Activated CD4-positive, alpha-beta T cell treated with anti-CD3 and anti-CD28 coated beads, Interleukin-10, Interleukin-2, amounts not matched to agents 100 ng/mL and 50 ng/mL, durations not matched to agents 16 hours and 8 hours (primary cell): ENCODE measurements around the gene TAS2R38.
"Not testable (repeated sequence)": the region's sequence is repeated elsewhere in the genome, so short reads cannot be mapped to it uniquely, and the experiment has no call there.

Experiments
- DNase-seq: peaks from one replicate; pipeline ENCODE4 v3.0.0-alpha.2; 2020

TAS2R38 gene

DNA sequence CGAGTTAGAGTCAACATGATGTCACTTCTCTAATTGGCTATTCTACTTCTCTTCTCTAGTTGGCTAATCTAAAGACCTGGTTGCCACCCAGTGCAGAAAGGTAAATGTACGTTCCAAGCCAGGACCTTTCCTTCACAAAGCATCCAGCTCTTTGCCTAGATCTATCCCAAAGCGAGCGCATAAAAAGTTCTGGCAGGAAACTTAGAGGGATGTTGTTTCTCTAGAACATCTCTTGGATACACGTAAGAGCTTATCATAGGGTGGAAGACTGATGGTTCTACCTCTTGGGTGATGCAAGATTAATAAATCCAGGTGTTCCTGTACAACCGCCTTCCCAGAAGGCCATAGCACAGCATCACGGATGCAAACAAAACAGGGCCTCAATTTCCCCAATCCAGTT is at the start of gene TAS2R38:
TSS of gene TAS2R38 (minus strand) at position 101 of the 400 bp plus-strand sequence. CDS start at position 17, 84 bp downstream.
- DNase-seq, result no peak

GRCh38 chr7:142018154-142018553 is 44.6 kb upstream of the TAS2R38 start:
- no peak for DNase-seq

GRCh38 chr7:142017451-142017850 is 43.9 kb upstream of the TAS2R38 start:
- DNase-seq, result no peak

DNA sequence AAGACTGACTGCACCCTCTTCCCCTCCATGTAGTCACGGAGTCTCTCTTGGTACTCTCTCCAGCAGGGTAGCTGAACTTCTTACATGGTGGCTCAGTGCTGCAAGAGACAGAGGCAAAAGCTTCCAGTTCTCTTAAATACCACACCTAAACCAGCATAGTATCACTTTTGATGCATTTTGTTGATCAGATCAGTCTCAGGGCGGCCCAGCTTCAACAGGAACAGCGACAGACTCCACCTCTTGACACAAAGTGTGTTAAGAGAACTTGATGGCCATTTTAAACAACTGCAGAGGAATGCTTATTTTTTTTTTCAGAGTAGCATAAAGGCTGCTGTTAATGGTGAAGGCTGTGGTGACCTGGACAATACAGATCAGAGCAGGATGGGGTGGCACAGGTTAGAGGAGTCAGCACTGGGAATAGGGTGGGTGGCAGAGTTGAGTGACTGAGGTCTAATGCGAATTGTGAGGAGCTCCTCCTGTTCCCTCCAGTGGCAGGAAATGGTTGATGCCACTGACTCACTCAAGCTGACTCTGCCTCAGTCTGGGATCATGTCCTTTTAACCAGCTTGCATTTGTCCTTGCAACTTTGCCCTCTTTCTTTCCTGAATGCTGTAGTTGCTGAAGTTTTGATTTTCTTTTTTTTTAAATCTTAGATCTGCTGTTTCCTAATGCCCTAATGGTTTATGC is 39.4 kb upstream of the TAS2R38 start:
- DNase-seq, result no peak

DNA sequence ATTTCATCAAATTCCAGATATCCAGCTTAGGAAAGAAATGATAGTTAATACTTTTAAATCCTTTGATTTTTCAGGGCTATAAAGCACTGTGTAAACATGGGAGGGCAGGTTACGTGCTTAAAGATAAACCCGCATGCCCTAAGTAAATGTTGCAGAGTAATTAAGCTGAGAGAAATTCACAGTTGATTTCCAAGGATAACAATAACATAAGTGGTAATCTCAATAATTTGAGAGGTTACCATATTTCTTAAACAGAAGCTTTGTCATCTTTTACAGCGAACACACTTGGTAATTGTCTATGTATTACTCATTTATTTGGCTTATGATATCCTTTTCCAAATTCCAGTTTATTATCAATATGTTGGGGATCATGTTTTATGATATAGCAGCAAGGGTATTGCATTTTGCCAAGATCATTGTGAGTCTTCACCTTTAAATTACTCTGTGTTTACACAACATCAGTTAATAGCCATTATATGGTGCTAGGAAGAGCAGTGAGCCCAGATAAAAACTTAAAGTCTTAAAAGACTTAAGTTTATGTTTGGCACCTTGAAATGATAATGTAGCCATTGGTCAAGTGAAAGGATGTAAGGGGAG is 37.5 kb upstream of the TAS2R38 start:
- no peak for DNase-seq

GRCh38 chr7:142009187-142009586 is 35.6 kb upstream of the TAS2R38 start:
- DNase-seq, result no peak

DNA sequence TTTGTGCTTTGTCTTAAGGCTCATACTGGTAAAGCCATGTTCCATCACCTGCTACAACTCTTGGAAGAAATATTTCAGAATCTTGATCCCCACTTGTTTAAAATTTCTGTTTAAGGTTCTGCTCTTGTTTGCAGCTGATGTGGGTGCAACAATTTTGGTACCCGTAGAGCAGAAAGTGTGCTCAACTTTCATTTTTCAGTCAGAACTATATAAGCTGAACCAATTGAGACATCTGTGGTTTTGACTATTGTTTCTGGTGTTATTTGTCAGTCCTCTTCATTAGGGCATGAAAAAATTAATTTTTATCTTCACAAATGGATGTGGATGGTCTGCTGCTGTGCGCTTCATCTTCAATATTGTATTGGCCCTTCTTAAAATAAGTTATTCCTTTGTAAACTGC is 33.0 kb upstream of the TAS2R38 start:
- no peak for DNase-seq

DNA sequence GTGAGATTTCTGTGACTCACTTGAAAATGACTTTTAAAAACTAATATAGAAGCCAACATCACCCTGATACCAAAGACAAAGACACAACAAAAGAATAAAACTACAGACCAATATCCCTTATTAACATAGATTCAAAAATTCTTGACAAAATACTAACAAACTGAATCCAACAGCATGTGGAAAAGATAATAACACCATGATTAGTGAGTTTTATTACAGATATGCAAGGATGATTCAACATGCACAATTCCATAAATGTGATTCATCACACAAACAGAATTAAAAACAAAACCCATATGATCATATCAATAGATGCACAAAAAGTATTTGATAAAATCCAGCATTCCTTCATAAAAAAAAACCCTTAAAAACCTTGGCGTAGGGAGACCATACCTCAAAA is 28.6 kb upstream of the TAS2R38 start:
- DNase-seq, result no peak

DNA sequence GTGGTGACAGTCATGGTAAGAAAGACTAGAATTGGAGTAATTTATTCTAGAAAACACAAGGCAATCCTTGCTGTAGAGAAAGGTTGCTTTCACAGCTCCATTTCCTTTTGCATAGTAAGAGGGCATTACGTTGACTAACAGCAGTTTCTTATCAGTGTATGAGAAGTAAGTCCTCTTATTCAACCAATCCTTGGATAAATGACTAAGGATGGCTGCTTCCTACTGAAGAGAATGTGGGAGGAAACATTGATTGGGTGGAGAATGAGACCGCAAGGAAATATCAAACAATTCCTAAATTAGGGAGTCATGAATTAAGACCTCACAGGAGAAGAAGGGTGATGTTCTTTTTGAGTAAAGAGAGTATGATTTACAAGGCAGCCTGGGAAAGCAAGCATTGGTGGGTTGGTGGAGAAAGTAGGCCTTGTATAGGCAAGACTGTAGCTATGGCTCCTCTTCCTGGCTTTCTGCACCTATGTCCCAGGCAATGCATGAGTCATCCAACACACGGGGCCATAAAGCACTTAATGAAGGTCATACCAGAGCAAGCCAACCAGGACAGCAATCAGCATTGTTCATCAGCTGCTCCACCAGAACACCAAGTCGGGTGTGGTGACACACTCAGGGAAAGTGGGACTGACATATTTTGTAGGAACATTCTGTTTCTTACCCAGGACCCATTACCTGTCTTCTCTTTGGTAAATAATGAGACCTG is 27.7 kb upstream of the TAS2R38 start:
- no peak for DNase-seq

DNA sequence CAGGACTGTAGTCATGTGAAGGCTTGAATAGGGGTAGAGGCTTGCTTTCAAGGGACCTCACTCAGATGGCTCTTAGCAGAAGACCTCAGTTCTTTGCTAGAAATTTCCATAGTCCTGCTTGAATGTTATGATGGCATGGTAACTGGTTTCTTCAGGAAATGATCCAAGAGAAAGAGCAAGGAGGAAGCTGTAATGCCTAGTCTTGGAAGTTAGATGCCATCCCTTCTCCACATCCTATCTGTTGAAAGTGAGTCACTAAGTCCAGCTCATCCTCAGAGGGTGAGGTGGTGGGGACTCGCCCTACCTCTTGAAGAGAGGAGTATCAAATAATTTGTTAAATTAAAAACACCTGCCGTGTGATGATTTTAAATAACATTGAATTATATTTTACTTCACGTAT is 26.7 kb upstream of the TAS2R38 start:
- no peak for DNase-seq

DNA sequence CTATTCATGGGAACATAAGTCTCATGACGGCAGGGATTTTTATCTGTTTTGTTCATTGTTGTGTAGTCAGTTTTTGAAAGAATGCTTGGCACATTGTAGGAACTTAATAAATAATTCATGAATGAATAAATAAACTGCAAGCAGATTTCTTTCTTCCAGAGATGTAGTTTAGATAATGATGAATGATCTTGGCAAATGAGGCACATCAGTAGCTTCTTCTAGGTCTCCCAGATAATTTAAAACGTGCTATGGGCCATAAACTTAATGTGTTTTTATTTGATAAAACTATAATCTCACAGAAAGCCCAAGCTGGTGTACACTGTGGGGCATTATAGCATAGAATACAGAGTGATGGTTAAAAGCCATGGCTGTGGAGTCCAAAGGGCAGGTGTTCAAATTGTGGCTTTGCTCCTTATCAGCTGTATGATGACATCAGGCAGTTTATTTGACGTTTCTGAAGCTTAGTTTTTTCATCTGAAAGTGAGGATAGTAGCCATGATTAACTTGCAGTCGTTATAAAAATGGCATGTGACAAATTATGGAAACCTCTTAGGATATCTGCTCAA is 25.6 kb upstream of the TAS2R38 start:
- DNase-seq, result no peak

- no peak for DNase-seq
These were observed 19.8 kb upstream of the TAS2R38 start for GRCh38 chr7:141993354-141993753.

GRCh38 chr7:141992688-141993087 is 19.1 kb upstream of the TAS2R38 start:
- no peak for DNase-seq

DNA sequence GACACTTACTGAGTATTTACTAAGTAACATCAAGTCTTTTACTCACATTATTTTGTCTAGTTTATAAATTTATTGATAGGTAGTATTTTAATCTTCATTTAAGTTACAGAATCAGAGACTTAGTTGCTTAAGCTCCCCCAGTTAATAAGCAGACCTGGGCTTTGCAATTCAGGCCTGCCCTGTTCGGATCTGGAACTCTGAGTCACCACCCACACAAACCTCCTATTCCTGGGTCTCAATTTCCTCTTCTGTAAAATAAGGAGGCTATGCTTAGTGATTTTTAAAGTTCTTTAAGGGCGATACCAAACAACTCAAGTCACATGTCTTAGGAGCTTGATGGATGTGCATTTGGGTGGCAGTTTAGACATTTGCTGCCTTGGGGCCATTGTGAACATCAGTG is 18.6 kb upstream of the TAS2R38 start:
- no peak for DNase-seq

GRCh38 chr7:141991140-141991539 is 17.6 kb upstream of the TAS2R38 start:
- no peak for DNase-seq

DNA sequence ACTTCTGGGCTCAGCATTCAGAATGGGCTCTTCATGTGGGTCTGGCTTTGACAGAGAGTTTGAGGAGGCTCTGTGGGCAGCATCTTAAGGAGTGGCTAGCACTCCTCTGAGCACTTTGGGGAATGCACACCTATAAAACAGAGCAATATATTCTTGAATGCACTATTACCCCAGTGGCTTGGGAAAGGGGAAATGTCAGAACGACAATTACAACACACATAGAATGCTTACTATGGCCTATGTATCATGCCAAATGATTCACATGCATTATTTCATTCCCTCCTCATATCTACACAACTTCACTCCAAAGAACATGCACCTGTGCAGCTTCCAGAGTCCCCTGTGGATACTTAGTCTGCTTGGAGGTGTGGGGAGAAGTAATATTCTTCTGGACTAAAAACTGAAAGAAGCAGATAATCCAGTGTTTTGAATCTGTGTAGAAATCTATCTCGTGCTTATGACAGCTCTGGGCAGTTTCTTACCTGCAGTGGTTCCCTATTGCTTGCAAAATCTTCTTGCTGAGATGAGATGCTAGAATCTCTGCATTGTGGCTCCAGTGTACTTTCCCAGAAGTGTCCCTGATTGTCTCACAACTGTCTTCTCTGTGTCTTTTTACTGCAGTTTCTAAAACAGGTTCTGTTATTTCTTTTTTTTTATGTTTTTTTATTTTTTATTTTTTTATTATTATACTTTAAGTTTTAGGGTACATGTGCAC is 16.6 kb upstream of the TAS2R38 start:
- no peak for DNase-seq

DNA sequence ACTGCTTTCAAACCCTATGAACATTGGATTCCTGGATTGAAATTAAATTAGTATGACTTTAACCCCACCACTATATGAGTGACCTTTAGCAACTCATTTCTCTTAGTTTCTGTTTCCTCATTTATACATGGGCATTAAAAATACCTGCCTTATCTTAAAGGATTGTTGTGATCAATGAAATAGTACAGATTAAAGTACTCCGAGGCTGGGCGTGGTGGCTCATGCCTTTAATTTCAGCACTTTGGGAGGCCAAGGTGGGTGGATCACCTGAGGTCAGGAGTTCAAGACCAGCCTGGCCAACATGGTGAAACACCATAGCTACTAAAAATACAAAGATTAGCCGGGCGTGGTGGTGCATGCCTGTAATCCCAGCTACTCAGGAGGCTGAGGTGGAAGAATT is 14.2 kb upstream of the TAS2R38 start:
- DNase-seq, result not testable (repeated sequence)

- no peak for DNase-seq
These were observed 13.3 kb upstream of the TAS2R38 start for GRCh38 chr7:141986923-141987322.

DNA sequence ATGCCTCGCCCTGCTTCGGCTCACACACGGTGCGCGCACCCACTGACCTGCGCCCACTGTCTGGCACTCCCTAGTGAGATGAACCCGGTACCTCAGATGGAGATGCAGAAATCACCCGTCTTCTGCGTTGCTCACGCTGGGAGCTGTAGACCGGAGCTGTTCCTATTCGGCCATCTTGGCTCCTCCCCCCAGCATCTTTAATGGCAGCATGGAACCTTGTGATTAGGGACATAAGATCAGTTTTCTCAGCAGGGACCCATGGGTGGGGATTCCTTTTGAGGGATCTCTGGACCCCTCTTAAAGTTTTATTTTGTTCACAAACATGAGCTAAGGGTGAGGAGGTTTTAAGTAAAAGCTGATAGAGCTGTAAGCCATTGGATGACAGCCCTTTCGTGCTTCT is 12.4 kb upstream of the TAS2R38 start:
- DNase-seq, result not testable (repeated sequence)

DNA sequence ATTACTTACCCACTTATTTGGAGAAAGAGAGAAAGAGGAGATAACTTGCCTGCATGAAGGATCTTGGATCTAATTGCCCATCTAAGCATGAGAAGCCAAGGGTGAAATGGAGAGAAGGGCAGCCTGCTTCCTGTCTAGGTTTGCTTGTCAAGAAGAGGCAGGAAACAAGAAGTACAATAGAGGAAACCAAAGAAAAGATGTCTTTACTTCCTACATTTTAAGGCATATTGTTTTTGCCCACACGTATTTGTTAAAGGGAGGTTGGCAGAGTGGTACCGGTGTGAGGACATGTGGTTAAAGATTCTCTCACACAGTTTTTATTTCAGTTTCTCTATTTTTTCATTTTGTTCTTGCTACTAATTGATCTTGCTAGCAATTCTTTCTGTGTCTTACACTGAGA is 6.0 kb upstream of the TAS2R38 start:
- no peak for DNase-seq

GRCh38 chr7:141978351-141978750 is 4.8 kb upstream of the TAS2R38 start:
- no peak for DNase-seq

DNA sequence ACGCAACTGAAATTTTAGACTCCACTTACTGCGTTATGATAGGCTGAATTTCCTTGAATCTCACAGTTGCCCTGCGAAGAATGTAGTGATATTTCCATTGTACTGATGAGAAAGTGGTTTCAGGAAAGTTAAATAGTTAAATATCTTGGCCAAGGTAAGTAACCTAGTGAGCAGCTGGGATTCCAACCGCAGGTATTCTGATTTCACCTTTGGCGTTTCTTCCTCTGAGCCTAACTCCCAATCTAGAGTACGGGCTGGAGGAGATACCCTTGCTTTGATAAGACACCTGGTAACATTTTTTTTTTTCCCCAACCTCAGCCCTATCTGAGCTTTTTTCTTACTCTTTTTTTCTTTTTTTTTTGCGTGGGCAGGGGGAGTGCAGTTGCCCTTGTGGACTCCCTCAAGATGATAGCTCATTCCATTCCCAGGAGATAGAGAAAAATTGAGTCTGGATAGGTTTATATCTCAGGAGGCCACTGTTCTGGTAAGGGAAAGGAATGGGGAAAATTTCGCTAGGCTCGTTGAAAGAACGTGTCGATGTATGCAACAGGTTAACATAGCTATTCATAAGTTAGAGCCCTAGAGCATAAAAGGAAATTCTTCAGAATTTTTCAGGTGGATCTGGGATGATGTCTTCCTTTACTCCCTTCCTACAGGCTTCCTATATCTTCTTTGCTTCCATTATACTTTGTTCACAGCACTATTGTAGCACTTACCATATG is 3.1 kb upstream of the TAS2R38 start:
- no peak for DNase-seq
